Stimulated activated CD4-positive, alpha-beta T cell treated with anti-CD3 and anti-CD28 coated beads, Interleukin-1b, Interleukin-23, amount 100 ng/mL, for 4 hours (primary cell): ENCODE measurements around the gene FMN1.
"Not testable (repeated sequence)": the region's sequence is repeated elsewhere in the genome, so short reads cannot be mapped to it uniquely, and the experiment has no call there.

Source experiments
- DNase-seq, 2 donors: peaks; one replicate each; pipeline ENCODE4 v3.0.0-alpha.2; 2020; ENCODE audit warnings: low read depth in 2 of 2

The FMN1 gene

GRCh38 chr15:32977506-32977905 lies 217.0 kb downstream of the FMN1 start:
- DNase-seq, result no peak

DNA sequence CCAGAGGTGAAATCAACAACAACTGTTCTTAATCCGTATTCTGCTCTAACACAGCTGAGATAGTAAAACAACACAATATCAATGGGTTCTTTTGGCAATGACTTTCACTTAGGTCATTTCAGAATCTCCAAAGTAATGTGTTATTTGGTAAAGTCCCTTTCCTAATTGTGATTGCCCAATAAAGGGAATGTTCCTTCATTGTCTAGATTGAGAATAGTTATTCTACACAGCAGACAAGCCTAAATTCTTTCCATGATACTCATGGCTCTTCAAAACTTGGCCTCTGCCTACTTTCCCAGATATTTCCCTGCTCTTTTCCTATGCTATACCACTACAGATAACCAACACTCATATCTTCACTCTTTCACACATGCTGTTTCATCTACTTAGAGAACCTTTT lies 219.8 kb downstream of the FMN1 start:
- no peak for DNase-seq

DNA sequence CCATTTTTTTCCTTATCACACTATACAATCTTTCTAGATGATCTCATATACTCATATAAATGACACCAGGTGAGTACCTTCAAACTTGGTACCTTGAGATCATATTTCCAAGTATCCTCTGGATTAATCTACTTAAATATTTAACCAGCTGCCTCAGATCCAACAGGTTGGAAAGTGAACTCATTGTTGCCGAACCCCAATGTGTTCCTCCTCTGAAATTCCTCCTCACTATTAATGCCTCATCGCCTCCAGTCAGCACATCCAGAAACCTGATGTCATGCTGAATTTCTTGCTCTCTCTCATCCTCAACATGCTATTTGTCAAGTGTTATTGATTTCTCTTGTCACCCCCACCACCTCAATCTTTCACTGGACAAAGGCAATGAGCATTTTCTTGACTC lies 221.8 kb downstream of the FMN1 start:
- no peak for DNase-seq

DNA sequence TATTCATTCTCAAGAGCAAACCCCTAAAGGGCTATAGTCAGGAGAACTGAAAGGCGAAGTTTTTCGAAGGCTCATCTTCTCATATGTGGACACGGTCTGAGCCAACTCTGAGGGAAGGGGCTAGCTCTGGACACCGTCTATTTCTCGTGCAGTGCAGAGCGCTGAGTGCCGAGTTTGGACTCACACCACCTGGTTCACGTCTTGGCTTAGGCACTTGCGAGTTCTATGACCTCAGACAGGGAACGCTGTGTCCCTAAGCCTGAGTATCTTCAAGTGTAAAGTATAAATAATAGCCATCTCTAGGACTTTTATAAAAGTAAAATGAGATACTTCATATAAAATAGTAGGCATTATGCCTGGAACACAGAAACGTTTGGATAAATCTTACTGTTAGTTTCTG lies 223.7 kb downstream of the FMN1 start:
- no peak for DNase-seq

GRCh38 chr15:32967521-32967920 lies 227.0 kb downstream of the FMN1 start:
- no peak for DNase-seq

GRCh38 chr15:32966512-32966911 lies 228.0 kb downstream of the FMN1 start:
- no peak for DNase-seq

DNA sequence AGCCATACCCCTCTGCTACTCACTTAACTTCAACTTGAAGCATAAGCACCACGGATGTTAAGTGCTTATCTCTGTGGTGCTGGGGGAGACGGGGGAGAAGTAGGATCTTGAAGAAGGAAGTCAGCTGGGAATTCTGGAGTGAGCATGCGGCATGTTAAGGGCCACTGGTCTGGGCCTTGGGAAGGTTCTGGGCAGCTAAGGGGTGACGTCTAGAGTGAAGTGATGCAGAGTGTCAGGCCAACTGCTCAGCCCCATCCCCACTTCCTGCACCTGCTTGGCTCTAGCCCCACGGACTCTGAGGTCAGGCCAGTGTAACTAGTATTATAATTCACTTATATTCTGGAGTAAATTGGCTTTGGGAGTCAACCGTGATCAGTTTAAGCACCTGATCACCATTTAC lies 228.6 kb downstream of the FMN1 start:
- DNase-seq, result no peak

DNA sequence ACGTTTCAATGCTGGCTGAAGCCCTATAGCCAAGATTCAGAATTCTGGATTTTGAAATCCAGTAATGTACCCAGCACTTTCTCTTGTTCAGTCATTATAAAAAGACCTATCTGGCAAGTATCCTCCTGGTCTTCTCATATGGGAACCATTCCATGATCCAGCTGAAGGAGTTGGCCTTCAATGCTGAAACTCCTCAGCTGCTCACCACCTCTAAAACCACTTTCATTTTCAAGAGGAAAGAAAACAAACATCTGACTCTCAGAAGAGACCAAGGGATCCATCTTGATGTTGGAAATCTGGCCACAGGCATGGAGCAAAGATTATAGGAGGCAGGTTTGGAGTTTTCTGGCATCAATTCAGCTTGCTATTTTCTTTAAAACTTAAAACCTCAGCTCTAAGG lies 235.4 kb downstream of the FMN1 start:
- DNase-seq, result no peak

DNA sequence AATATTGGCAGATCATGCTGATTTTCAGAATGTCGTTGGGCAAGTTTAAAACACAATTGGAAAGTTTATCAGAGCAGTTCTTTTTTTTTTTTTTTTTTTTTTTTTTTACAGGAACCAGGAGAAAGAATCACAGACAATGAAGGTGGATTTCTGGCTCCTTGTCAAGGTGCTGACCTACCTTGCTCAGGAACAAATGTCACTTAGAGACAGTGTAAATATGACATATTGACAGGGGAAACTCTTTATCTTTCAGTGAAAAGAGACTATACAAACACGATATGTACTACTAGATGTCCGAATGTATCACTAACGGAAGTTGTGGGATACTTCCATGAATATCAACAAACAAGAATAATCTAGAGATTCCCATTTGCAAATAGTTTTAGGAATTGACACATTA lies 237.3 kb downstream of the FMN1 start:
- DNase-seq, result no peak

DNA sequence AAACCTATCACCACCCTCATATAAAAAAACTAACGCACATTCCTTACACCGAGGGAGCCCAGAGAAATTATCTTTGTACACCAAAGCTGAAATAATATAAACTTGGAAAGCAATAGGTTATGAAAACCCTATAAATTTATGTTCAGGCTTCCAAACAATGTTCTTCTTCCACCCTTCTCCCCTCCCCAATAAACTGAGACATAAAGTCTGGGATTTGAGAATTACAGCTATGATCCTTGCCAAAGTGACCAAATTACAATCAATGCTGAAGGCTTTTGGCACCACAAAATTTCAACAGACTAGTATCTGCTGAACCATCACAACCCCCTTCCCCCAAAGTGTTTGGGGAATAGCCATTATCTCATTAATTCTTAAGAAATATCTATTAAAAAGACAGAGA lies 237.8 kb downstream of the FMN1 start:
- no peak for DNase-seq

DNA sequence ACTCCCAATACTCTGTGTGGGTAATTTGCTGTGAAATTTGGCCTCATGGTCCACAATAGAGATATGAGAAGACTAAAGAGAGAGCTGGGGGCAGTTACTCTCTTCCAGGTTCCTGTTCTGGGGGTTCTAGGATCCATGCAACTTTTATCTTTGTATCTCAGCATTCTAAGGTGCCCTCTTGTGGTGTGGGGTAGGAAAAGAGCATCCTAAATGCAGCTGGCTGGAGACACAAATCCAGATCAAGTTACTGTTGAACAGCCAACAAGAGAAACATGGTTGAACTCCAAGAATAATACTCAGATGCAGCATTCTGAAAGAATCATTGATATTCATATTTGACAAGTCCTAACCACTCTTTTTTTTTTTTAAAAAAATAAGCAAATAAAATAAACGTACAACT lies 238.5 kb downstream of the FMN1 start:
- no peak for DNase-seq

DNA sequence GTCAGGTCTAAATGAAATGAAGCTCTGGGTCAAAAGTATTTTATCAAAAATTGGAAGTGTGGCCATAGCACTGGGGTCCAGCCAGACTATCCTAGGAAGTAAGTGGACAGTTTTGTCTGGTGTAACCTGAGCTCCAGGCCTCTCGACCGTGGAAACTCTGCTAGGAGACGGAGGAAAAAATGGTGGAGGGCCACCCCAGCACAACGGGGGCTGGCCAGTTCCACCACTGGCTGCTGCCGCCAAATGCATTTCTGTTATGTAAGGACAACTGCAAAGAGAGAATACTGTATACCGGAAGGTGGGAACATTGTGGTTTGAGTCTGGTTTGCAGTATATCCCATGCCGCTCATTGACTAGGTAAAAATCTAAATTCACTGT lies 241.0 kb downstream of the FMN1 start:
- DNase-seq, result no peak

- no peak for DNase-seq
These were observed 241.5 kb downstream of the FMN1 start for GRCh38 chr15:32952901-32953532.

GRCh38 chr15:32951736-32952464 lies 242.6 kb downstream of the FMN1 start:
- no peak for DNase-seq

GRCh38 chr15:32950051-32950450 lies 244.5 kb downstream of the FMN1 start:
- not testable (repeated sequence) for DNase-seq

GRCh38 chr15:32946210-32946609 lies 248.3 kb downstream of the FMN1 start:
- no peak for DNase-seq

DNA sequence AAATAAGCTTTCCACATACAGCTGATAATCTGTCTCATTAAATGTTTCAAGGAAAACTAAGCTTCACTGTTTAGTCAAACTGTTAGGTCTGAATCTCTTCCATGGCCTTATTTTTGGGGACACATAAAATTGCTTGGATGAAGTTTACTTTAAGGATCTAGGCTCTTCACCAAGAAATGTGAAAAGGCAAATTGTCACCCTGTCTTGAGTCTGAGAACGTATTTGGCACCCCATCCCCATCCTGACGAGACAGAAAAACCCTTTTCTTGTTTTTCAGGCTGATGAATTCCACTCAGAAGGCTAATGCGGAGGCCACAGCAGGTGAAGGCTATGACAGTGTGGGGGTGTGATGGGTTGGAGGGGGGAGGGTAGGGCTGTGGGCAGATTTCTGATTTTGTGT lies 250.1 kb downstream of the FMN1 start:
- DNase-seq, result no peak

DNA sequence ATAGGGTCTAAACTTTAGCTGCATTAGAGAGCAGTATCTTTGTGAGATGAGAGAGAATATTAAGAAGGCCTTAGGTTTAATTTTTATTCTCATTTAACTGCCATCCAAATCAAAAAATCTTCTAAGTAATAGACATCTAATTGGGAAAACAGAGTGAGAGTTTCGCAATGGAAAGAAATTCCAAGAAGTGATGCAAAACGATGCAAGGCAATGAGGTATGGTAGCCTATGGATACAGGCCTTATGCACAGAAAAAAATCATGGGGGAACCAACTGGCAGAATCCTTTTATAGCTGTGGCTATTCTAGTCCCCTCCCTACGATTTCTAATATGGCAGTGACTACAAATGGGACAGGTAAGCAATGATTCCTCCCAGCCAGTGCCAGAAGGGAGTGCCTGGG lies 250.8 kb downstream of the FMN1 start:
- DNase-seq, result no peak

- DNase-seq, result no peak
These were observed 252.1 kb downstream of the FMN1 start for GRCh38 chr15:32942401-32942841.

GRCh38 chr15:32941823-32942222 lies 252.7 kb downstream of the FMN1 start:
- no peak for DNase-seq

DNA sequence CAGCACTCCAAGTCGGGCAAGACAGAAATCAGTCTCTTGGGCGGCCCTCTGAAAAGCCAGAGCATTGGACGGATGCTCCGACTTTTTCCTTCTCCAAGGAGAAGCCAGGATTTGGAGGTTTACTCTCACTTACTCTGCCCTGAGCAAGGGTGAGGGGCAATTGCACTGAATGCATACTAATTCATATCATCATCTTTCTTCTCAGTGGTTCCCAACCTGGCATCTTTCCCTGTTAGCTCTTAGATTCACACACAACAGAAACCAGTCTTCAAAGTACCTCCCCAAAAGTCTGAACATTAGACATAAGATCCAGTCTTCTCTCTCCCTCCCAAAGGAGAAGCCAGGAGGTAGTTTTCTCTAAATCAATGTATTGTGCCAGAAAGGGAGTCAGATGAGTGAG lies 257.5 kb downstream of the FMN1 start:
- DNase-seq, result no peak

GRCh38 chr15:32936283-32936918 lies 258.1 kb downstream of the FMN1 start:
- no peak for DNase-seq

DNA sequence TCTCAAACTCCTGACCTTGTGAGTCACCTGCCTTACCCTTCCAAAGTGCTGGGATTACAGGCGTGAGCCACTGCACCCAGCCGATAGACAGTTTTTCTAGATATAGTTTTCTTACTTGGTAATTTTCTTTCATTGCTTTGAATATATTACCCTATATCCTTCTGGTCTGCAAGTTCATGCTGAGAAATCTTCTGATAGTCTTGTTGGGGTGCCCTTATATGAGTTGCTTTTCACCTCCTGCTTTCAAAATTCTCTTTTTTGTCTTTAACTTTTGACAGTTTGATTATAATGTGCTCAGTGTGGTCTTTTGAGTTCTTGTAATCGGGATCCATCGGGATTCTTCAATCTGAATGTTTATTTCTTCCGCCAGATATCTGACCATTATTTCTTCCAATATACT lies 259.4 kb downstream of the FMN1 start:
- no peak for DNase-seq
